HK-2 (cell line): ENCODE results near the gene HCN3.

Experiments used
- DNase-seq: peaks from one replicate; pipeline ENCODE4 v3.0.0-alpha.2; 2018; ENCODE audit not compliant: unreplicated experiment

HCN3 gene

DNA sequence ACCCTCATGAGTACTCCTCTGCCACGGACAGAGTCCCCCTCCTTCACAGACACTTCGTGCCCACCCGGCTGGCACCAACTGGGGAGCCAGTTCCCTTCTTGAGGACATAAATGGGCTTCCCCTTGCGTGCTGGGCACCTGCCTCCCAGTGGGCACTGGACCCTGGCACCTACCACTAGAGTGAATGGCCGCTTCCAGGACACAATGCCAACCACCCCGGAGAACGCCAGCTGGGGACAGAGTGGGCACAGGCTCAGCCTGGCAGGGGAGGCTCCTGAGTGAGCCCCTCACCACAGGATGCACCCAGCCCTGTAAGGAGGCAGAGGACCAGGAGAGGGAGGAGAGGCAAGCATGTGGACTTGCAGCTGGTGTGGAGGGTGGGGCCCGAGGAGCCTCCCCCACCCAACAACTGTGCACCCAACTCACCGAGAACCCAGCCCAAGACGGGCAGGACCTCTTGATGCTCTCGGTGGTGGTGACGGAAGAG, 23.0 kb upstream of the HCN3 start:
- no peak for DNase-seq

- DNase-seq: peak; percentile 34
These were observed 22.5 kb upstream of the HCN3 start for GRCh38 chr1:155254714-155255242.

DNA sequence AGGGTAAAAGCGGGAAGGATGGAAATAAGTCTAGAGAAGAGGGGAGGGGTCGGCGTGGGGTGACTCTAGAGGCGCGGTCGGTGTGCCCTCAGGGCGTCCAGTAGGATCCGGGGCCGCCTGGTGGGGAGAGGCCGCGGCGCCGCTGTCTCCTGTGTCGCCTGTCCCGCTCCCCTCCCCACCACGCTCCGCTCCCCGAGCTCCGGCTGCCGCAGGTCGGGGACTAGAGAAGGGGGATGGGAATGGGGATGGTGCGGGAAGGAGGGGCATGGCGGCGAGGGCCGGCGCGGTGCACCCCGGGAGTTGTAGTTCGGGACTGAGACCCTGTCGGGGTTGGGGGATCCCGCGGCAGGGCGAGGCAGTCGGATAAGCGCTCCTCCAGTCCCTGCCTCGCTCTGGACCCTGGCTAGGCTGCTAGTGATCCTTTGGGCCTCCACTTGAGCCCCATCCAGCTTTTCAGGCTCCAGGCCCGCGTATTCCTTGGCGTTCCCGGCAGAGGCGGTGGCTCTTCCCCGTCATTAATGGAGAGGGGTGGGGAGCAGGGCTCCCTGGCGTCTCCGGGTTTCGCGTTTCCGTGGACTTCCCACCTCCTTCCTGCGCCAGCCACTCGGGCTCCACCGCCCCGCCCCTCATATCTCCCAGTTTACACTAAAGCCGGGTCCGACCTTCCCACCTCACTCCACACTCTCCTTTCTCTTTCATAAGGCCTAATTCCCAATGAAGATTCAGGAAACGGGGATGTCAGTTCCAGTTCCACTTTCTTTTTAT, 21.8 kb upstream of the HCN3 start, which contains the start of gene ENTREP3:
TSS of gene ENTREP3 (minus strand) at position 241 of the 765 bp plus-strand sequence. CDS start 606 bp downstream, outside the sequence.
- DNase-seq: peak; percentile 76

GRCh38 chr1:155256058-155256852, 21.0 kb upstream of the HCN3 start:
- DNase-seq: no peak

GRCh38 chr1:155260276-155260675, 17.0 kb upstream of the HCN3 start:
- DNase-seq: no peak

DNA sequence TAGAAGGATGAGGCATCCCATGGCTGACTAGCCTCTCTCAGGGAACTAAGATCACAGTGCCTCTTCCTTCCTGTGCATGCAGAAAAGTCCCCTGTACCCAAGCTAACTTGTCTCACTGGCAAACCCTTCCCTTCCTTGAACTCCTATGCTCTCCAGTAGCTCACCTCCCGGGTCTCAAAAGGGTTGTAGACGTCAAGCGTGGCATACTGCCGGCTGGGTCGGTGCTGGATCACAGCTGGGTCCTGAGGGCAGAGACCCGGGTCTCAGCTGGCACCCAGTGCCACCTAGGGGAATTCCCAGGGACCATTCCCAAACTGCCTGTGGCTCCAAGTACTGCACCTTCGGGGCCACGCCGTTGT, 15.8 kb upstream of the HCN3 start:
- no peak for DNase-seq

DNA sequence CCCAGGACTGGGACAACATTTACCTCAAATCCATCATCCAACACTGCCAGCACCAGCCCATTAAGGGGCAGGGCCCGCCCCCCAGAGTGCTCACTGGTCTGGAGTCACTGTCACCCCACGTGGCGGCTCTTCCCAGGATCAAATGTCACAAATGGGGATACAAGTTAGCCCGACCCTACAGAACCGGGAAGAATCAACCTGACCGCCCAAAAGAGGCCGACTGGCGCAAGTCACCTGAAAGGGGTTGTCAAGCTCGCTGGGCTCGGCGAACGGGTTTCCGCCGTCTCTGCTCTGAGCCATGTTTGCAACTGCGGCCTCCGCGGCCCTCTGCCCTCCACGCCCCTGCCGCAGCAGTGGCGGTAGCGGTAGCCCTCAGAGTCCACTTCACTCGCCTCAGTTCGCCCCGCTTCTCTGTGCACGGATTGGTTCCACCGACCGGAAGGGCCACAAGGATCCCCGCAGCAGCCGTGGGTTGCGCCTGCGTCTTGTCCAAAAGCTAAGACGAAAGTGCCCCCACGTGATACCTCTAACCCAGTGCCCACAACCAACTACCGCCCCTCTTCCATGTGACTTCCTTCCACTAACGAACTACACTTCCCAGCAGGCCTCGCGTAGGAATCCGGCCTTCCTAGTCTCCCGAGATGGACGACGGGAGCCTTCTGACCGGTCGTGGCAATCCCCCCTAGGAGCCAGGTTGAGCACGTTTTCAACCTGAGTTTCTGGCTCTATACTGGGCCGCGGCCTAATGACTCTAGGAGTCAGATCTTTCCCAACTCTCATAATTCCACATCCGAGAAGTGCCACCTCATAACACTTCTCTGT, 15.2 kb upstream of the HCN3 start, which contains the start of gene SCAMP3:
TSS of gene SCAMP3 (minus strand) at position 509 of the 822 bp plus-strand sequence. CDS start at position 300, 209 bp downstream.
- peak; percentile 98 for DNase-seq

GRCh38 chr1:155263067-155263466, 14.2 kb upstream of the HCN3 start:
- DNase-seq: no peak

GRCh38 chr1:155266553-155266952, 10.7 kb upstream of the HCN3 start:
- no peak for DNase-seq

- no peak for DNase-seq
These were observed 9.9 kb upstream of the HCN3 start for GRCh38 chr1:155267373-155267772.

GRCh38 chr1:155268630-155269029, 8.6 kb upstream of the HCN3 start:
- no peak for DNase-seq

DNA sequence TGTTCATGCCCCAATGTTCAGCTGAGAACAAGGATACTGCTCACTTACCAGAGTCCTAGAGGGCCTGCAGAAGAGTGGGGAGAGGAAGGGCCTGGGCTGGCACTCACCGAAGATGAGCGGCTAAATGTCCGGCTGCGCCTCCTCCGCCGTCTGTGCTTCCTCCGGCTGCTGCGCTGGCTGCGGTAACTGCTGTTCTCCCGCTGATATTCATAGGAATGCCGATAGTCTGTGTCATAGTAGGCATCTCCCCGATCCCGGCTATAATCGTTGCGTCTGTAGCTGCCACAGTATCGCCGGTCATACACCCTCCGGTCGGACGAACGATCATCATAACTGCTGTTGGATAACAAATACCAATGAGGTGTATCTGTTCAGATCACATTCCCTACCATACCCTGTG, 7.9 kb upstream of the HCN3 start:
- DNase-seq: no peak

GRCh38 chr1:155272466-155273342, 4.6 kb upstream of the HCN3 start:
- no peak for DNase-seq

- DNase-seq: peak; percentile 95
These were observed 3.7 kb upstream of the HCN3 start, which contains the start of gene CLK2 for GRCh38 chr1:155273343-155274245. Gene CLK2 (minus strand): TSS chr1:155273504. CDS start chr1:155270977, 2,527 bp downstream.

DNA sequence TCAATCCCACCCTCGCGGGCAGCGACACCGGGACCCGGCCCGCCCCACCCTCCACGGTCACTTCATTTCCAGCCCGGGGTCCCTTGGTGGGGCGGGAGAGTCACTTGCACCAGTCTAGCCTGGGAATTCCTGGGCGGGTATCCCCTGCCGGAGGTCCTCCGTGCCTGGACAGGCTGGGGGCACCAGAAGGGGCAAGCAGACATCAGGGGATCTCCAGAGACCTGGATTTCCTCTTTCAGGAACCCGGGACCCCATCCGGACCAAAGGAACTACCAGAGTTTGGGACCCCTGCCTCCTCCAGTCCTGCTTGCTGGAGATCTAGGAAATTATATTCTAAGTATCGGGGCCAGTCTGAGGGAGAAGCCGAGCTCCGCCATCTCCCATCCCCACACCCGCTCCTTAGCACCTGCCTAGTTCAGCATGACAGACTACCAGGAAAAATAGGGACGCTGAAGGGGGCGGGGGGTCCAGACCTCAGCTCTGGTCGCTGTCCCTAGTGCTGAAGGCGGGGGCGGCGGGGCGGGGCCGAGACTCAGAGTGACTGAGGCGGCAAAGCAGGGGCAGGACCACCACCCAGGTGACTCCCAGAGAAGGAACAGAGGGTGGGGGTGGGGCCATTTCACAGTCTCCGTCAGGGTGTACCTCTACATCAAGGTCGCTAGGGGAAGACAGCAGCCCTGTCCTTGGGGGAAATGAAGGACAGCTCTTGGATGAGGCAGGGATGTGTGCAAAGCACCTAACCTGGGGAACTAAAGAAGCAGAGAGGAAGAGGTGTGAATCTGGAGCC, 832 bp downstream of the HCN3 start:
- peak; percentile 70 for DNase-seq

DNA sequence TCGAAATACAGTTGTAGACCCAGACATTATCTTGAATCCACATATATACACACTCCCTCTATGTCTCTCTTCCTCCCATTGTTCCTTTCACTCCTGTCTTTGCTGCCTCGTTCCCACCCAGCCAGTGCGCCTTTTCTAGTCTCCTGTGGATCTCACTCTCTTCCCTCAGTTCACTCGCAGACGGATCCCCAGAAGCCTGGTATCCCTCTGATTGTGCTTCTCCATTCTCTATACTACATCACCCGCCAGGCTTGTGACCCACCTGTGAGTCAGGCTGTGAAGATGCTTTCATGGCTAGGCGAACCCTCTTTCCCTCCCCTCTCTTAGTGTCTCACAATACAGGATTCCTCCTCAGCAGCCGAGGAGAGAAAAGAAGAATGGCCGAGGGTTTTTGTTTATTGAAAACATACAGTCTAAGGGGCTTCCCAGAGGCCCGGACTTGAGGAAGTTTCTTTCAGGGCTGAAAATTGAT, 1.5 kb downstream of the HCN3 start:
- no peak for DNase-seq

GRCh38 chr1:155279268-155279667, 2.0 kb downstream of the HCN3 start:
- DNase-seq: no peak

DNA sequence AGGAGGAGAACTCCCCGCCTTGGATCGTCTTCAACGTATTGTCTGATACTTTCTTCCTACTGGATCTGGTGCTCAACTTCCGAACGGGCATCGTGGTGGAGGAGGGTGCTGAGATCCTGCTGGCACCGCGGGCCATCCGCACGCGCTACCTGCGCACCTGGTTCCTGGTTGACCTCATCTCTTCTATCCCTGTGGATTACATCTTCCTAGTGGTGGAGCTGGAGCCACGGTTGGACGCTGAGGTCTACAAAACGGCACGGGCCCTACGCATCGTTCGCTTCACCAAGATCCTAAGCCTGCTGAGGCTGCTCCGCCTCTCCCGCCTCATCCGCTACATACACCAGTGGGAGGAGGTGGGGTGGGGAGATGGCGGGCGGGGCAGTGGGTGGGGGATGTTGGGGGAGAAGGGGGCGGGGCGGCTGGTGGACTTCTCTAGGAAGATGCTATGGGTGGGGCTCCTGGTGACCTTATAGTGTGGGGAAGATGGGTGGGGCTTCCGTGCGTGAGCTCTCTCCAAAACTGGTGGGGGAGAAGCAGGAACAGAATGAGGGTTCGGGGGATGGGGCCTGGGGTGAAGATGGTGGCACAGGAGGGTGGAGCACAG, 5.3 kb downstream of the HCN3 start:
- DNase-seq: no peak
